HepG2 (cell line): ENCODE measurements around the gene USB1. TPM values are rescaled to one million over a fixed set of nuclear protein-coding genes. Genes with fewer than 3 reads are reported as not detected.

Source experiments
- ARNTL ChIP-seq: sonication (generic); formaldehyde crosslinking; IDR thresholded peaks from 2 replicates; pipeline ENCODE4 v1.4.0; 2020; ENCODE audit warnings: mild to moderate bottlenecking, missing genetic modification reagents
- CHCHD3 ChIP-seq: sonication (generic); formaldehyde crosslinking; IDR thresholded peaks from 2 replicates; pipeline ENCODE4 v1.8.0; 2022; ENCODE audit warnings: mild to moderate bottlenecking, missing genetic modification reagents, moderate library complexity
- CHD4 ChIP-seq: fragments of 200-600 bp; sonication (generic); IDR thresholded peaks from 2 replicates; pipeline ENCODE4 v1.7.0; 2017; ENCODE audit warnings: mild to moderate bottlenecking, low read length, borderline replicate concordance
- FOXM1 ChIP-seq: sonication (generic); formaldehyde crosslinking; IDR thresholded peaks from 2 replicates; pipeline ENCODE4 v1.5.0; 2020; ENCODE audit warnings: missing genetic modification reagents
- HDAC1 ChIP-seq: sonication (generic); formaldehyde crosslinking; IDR thresholded peaks from 2 replicates; pipeline ENCODE4 v1.5.1; 2020; ENCODE audit warnings: mild to moderate bottlenecking, missing genetic modification reagents
- HHEX ChIP-seq: IDR thresholded peaks from 2 replicates; pipeline ENCODE4 v1.6.1; 2016; ENCODE audit warnings: control low read depth
- MEIS1 ChIP-seq: sonication (generic); formaldehyde crosslinking; IDR thresholded peaks from 2 replicates; pipeline ENCODE4 v1.9.0; 2021; ENCODE audit warnings: mild to moderate bottlenecking, missing genetic modification reagents, moderate library complexity, borderline replicate concordance
- RERE ChIP-seq: IDR thresholded peaks from 2 replicates; pipeline ENCODE4 v1.6.1; 2016; ENCODE audit warnings: low read depth, missing genetic modification reagents, missing compliant biosample characterization
- ZNF256 ChIP-seq: sonication (generic); formaldehyde crosslinking; conservative IDR thresholded peaks from 2 replicates; pipeline ENCODE4 v1.4.0; 2020; ENCODE audit warnings: missing genetic modification reagents
- ZNF274 ChIP-seq: sonication (generic); formaldehyde crosslinking; IDR thresholded peaks from 2 replicates; pipeline ENCODE4 v1.5.1; 2020; ENCODE audit warnings: mild to moderate bottlenecking, missing genetic modification reagents
- ZNF318 ChIP-seq: sonication (generic); formaldehyde crosslinking; IDR thresholded peaks from 2 replicates; pipeline ENCODE4 v1.4.0; 2020; ENCODE audit warnings: mild to moderate bottlenecking, missing genetic modification reagents
- ZNF343 ChIP-seq: sonication (generic); formaldehyde crosslinking; IDR thresholded peaks from 2 replicates; pipeline ENCODE4 v1.4.0; 2020; ENCODE audit warnings: mild to moderate bottlenecking, missing genetic modification reagents
- ZNF614 ChIP-seq: IDR thresholded peaks from 2 replicates; pipeline ENCODE4 v1.6.1; 2018; ENCODE audit warnings: missing biosample characterization, missing genetic modification reagents, inconsistent platforms, borderline replicate concordance
- ZNF773 ChIP-seq: sonication (generic); formaldehyde crosslinking; IDR thresholded peaks from 2 replicates; pipeline ENCODE4 v1.4.0; 2020; ENCODE audit warnings: missing genetic modification reagents, borderline replicate concordance
- polyA plus RNA-seq, 8 experiments: library from polyadenylated mRNA; depleted of rRNA in 3 of 8; stranded (reverse) in 7 of 8; unstranded in 1 of 8; fragments of >200 nt; fragmentation: Illumina TruSeq in 4 of 8; extraction: Trizol in 4 of 8; gene quantifications; 2 replicates each; pipeline versions ENCODE4 v1.2.1 to v1.2.3, GENCODE V29; 2011 to 2016; ENCODE audit warnings: low read depth in 4 of 8, missing spikeins in 1 of 8, mixed read lengths in 1 of 8; ENCODE audit not compliant: insufficient read depth in 1 of 8
- total RNA-seq, 5 experiments: library from RNA; depleted of rRNA; stranded (reverse); fragments of >200 nt; fragmentation: Illumina TruSeq; extraction: Trizol; gene quantifications; 2 replicates each; pipeline ENCODE4 v1.2.3, GENCODE V29; 2016; ENCODE audit warnings: low read depth in 1 of 5
- TF ChIP-seq, protein P1 (sequence below): sonication (generic); formaldehyde crosslinking; IDR thresholded peaks from 2 replicates; pipeline ENCODE4 v1.5.1; 2020; ENCODE audit warnings: mild to moderate bottlenecking, missing genetic modification reagents, moderate library complexity

USB1 gene
- total and polyA plus RNA-seq, 2 of the 13 experiments (the other 11 are each of a cell fraction or from before 2014, with no cell fraction given) = 16.7 to 65.4 TPM

GRCh38 chr16:58026705-58027160 lies 25.5 kb downstream of the USB1 start (continued):
- TF ChIP-seq HHEX = no peak
- TF ChIP-seq ZNF274 (CRISPR knock-in tag) = peak; percentile 79; the same call in 1 of the 2 replicates
- TF ChIP-seq CHCHD3 = no peak
- 0 out of 2 replicates have a peak, but pooled peaks have one; percentile 32 for TF ChIP-seq ZNF773
- no peak for TF ChIP-seq ZNF614 (CRISPR knock-in tag)
- TF ChIP-seq RERE (CRISPR knock-in tag) = no peak
- TF ChIP-seq HDAC1 = peak; percentile 40; the same call in 1 of the 2 replicates
- TF ChIP-seq ZNF256 (CRISPR knock-in tag) = no peak; the same call in 1 of the 2 replicates
- no peak for TF ChIP-seq ZNF318 (CRISPR knock-in tag)
- TF ChIP-seq MEIS1 (CRISPR knock-in tag) = peak; percentile 52
- 0 out of 2 replicates have a peak, but pooled peaks have one; percentile 0 for TF ChIP-seq ARNTL (CRISPR knock-in tag)
- TF ChIP-seq, protein P1, sequence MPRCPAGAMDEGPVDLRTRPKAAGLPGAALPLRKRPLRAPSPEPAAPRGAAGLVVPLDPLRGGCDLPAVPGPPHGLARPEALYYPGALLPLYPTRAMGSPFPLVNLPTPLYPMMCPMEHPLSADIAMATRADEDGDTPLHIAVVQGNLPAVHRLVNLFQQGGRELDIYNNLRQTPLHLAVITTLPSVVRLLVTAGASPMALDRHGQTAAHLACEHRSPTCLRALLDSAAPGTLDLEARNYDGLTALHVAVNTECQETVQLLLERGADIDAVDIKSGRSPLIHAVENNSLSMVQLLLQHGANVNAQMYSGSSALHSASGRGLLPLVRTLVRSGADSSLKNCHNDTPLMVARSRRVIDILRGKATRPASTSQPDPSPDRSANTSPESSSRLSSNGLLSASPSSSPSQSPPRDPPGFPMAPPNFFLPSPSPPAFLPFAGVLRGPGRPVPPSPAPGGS (CRISPR knock-in tag) = peak; percentile 45; the same call in 1 of the 2 replicates
- no peak for TF ChIP-seq ZNF343 (CRISPR knock-in tag)
- TF ChIP-seq FOXM1 (CRISPR knock-in tag) = no peak
- no peak for TF ChIP-seq CHD4
